HepG2 (cell line): ENCODE data around the gene RAPGEF6. TPM values are rescaled to one million over a fixed set of nuclear protein-coding genes. Genes with fewer than 3 reads are reported as not detected.

Source experiments
- DRAP1 ChIP-seq: IDR thresholded peaks from 2 replicates; pipeline ENCODE4 v1.6.1; 2016; ENCODE audit warnings: missing genetic modification reagents, missing compliant biosample characterization
- GPBP1L1 ChIP-seq: sonication (generic); formaldehyde crosslinking; IDR thresholded peaks from 2 replicates; pipeline ENCODE4 v1.5.0; 2020; ENCODE audit warnings: mild to moderate bottlenecking, missing genetic modification reagents
- HNF1B ChIP-seq: sonication (generic); formaldehyde crosslinking; IDR thresholded peaks from 2 replicates; pipeline ENCODE4 v1.5.1; 2020; ENCODE audit warnings: mild to moderate bottlenecking, moderate library complexity, missing genetic modification reagents
- MNT ChIP-seq: fragments of 450-650 bp; IDR thresholded peaks from 2 replicates; pipeline ENCODE4 v1.6.1; 2016
- MXI1 ChIP-seq: IDR thresholded peaks from 3 replicates; pipeline ENCODE4 v1.6.1; 2012; ENCODE audit warnings: low read depth, low read length, inconsistent platforms, borderline replicate concordance
- NFE2L2 ChIP-seq: fragments of 150-350 bp; IDR thresholded peaks from 2 replicates; pipeline ENCODE4 v1.6.1; 2014; ENCODE audit warnings: low read length
- SALL2 ChIP-seq: sonication (generic); formaldehyde crosslinking; IDR thresholded peaks from 2 replicates; pipeline ENCODE4 v1.8.1; 2023; ENCODE audit warnings: mild to moderate bottlenecking, missing genetic modification reagents, inconsistent platforms
- TCF7 ChIP-seq: sonication (generic); IDR thresholded peaks from 2 replicates; pipeline ENCODE4 v1.6.1; 2016; ENCODE audit warnings: antibody characterized with exemption, low read depth
- USF2 ChIP-seq, 2 experiments: sonication (generic) in 1 of 2; formaldehyde crosslinking in 1 of 2; IDR thresholded peaks; 2 replicates each; pipeline versions ENCODE4 v1.5.1 to v1.6.1; 2011 to 2020; ENCODE audit warnings: borderline replicate concordance in 1 of 2, low read depth in 1 of 2, low read length in 1 of 2, mild to moderate bottlenecking in 1 of 2, missing genetic modification reagents in 1 of 2, moderate library complexity in 1 of 2
- ZNF101 ChIP-seq: sonication (generic); formaldehyde crosslinking; IDR thresholded peaks from 2 replicates; pipeline ENCODE4 v1.4.0; 2020; ENCODE audit warnings: mild to moderate bottlenecking, low read depth, missing genetic modification reagents, borderline replicate concordance
- ZNF20 ChIP-seq: sonication (generic); formaldehyde crosslinking; IDR thresholded peaks from 2 replicates; pipeline ENCODE4 v1.4.0; 2020; ENCODE audit warnings: mild to moderate bottlenecking, moderate library complexity, missing genetic modification reagents
- ZNF256 ChIP-seq: sonication (generic); formaldehyde crosslinking; conservative IDR thresholded peaks from 2 replicates; pipeline ENCODE4 v1.4.0; 2020; ENCODE audit warnings: missing genetic modification reagents
- ZNF574 ChIP-seq: sonication (generic); formaldehyde crosslinking; IDR thresholded peaks from 2 replicates; pipeline ENCODE4 v1.4.0; 2020; ENCODE audit warnings: missing genetic modification reagents
- ZNF788 ChIP-seq: sonication (generic); formaldehyde crosslinking; IDR thresholded peaks from 2 replicates; pipeline ENCODE4 v1.5.0; 2020; ENCODE audit warnings: mild to moderate bottlenecking, missing genetic modification reagents, borderline replicate concordance
- ZNF879 ChIP-seq: sonication (generic); formaldehyde crosslinking; IDR thresholded peaks from 2 replicates; pipeline ENCODE4 v1.8.1; 2023; ENCODE audit warnings: missing genetic modification reagents
- polyA plus RNA-seq, 8 experiments: library from polyadenylated mRNA; depleted of rRNA in 3 of 8; stranded (reverse) in 7 of 8; unstranded in 1 of 8; fragments of >200 nt; fragmentation: Illumina TruSeq in 4 of 8; extraction: Trizol in 4 of 8; gene quantifications; 2 replicates each; pipeline versions ENCODE4 v1.2.1 to v1.2.3, GENCODE V29; 2011 to 2016; ENCODE audit warnings: low read depth in 4 of 8, missing spikeins in 1 of 8, mixed read lengths in 1 of 8; ENCODE audit not compliant: insufficient read depth in 1 of 8
- total RNA-seq, 5 experiments: library from RNA; depleted of rRNA; stranded (reverse); fragments of >200 nt; fragmentation: Illumina TruSeq; extraction: Trizol; gene quantifications; 2 replicates each; pipeline ENCODE4 v1.2.3, GENCODE V29; 2016; ENCODE audit warnings: low read depth in 1 of 5

RAPGEF6 gene
- total and polyA plus RNA-seq, 2 of the 13 experiments (the other 11 are each of a cell fraction or from before 2014, with no cell fraction given), result 7.7 to 24.6 TPM

- TF ChIP-seq ZNF574 (no peak), TCF7 (no peak), GPBP1L1 (CRISPR knock-in tag) (no peak), MNT (no peak), ZNF20 (CRISPR knock-in tag) (no peak), ZNF788 (CRISPR knock-in tag) (no peak), DRAP1 (CRISPR knock-in tag) (no peak), ZNF101 (CRISPR knock-in tag) (no peak), MXI1 (no peak), HNF1B (CRISPR knock-in tag) (no peak), ZNF256 (CRISPR knock-in tag) (no peak), ZNF879 (no peak), NFE2L2 (no peak), SALL2 (no peak), USF2 (IDR thresholded peaks at IDR 0.05; ENCODE audit: low read depth, low read length) (no peak), USF2 (CRISPR knock-in tag; IDR thresholded peaks at IDR 0.05; ENCODE audit: borderline replicate concordance) (no peak)
Measured at GRCh38 chr5:131593921-131594320, 41.1 kb downstream of the RAPGEF6 start (continued).
